ENCODE measurements around the gene DTNBP1. TPM values are rescaled to one million over a fixed set of nuclear protein-coding genes. Genes with fewer than 3 reads are reported as not detected.

Gene DTNBP1
- total and polyA plus RNA-seq, 2 of the 8 experiments (the other 6 are each of a cell fraction or from before 2014, with no cell fraction given), result 13.5 to 22.1 TPM

DNA sequence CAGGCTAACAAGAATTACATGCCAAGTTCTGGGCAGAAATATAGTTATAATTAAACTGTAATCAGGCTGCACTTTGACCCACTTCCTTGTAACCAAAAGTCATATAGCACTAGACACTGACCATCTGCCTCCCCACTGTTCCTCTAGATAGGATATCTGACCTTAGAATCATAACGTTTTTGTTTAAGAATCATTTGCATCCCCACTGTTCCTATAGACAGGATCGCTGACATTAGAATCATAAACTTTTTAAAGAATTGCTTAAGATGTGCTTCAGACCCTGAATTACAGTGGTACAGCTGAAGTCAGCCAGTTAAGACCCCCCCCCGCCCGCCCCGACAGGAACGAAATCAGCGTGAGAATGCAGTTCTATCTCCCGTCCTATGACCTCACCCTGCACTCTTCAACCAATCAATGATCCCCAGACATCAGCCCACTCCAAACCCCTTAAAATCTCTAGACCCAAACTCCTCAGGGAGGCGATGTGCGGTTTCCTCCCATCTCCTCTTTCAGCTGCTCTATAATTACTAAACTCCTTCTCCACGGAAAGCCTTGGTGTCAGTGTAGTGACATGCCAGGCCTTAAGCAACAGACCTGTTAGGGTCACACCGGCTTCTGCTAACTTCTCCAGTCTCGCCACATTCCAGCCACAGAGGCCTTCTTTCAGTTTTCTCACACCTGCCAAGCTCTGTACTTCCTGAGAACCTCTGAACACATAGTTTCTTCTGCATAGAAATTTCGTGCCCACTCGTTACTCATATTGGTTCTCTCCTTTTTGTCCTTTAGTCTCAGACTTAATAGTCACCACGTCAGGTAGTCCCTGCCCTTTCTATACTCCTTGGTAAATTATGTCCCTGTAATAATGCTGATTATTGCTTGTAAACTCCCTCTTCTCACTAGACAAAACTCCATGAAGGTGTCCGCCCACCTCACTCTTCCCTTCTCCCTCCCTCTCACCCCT is 93.5 kb downstream of the DTNBP1 start (continued):
- TF ChIP-seq TEAD4 (IDR thresholded peaks at IDR 0.05; ENCODE audit: low read depth, low read length) (no peak), EP300 (IDR thresholded peaks at IDR 0.05; ENCODE audit: borderline replicate concordance in 1 of 2, low read depth in 2 of 2, low read length in 2 of 2) (no peak), KDM5A (IDR thresholded peaks at IDR 0.05; ENCODE audit: low read length) (no peak), KDM4A (IDR thresholded peaks at IDR 0.05; ENCODE audit: low read depth, low read length, severe bottlenecking) (no peak), RNF2 (IDR thresholded peaks at IDR 0.05; ENCODE audit: borderline replicate concordance, low read depth, low read length, missing control alignments, poor library complexity, severe bottlenecking) (no peak), RFX5 (IDR thresholded peaks at IDR 0.05; ENCODE audit: borderline replicate concordance, low read depth, low read length) (no peak)
- TF ChIP-seq, protein P1, sequence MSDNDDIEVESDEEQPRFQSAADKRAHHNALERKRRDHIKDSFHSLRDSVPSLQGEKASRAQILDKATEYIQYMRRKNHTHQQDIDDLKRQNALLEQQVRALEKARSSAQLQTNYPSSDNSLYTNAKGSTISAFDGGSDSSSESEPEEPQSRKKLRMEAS (IDR thresholded peaks at IDR 0.05), result no peak
